Neural cell (in vitro differentiated cells): Measurements from ENCODE around the gene CELA3B. TPM values are rescaled to one million over a fixed set of nuclear protein-coding genes. Genes with fewer than 3 reads are reported as not detected.
"Not testable (repeated sequence)": the region's sequence is repeated elsewhere in the genome, so short reads cannot be mapped to it uniquely, and the experiment has no call there.

ENCODE experiments used
- H2AFZ ChIP-seq: fragments of 200-600, 300-800 bp; sonication (generic), shearing (Covaris generic); 2 replicates; pipeline ENCODE4 v1.6.0; 2014; ENCODE audit warnings: low read depth, mild to moderate bottlenecking, antibody characterized with exemption, low read length, moderate library complexity
- H3F3A ChIP-seq: fragments of 200-600 bp; shearing (Covaris generic); 2 replicates; pipeline ENCODE4 v1.6.1; 2016; ENCODE audit warnings: mild to moderate bottlenecking, moderate library complexity, mixed read lengths, antibody characterized with exemption, low read length; ENCODE audit not compliant: insufficient read depth, poor library complexity, severe bottlenecking
- H3K27ac ChIP-seq: fragments of 200-600, 300-800 bp; sonication (generic), shearing (Covaris generic); 2 replicates; pipeline ENCODE4 v1.5.1; 2014; ENCODE audit warnings: mild to moderate bottlenecking, low read length, moderate library complexity
- H3K27me3 ChIP-seq: fragments of 300-800, 200-600 bp; sonication (generic), shearing (Covaris generic); 2 replicates; pipeline ENCODE4 v1.6.0; 2014; ENCODE audit warnings: mild to moderate bottlenecking, low read depth, low read length, moderate library complexity; ENCODE audit not compliant: insufficient read depth
- H3K36me3 ChIP-seq: fragments of 300-800, 200-600 bp; sonication (generic), shearing (Covaris generic); 2 replicates; pipeline ENCODE4 v1.5.1; 2014; ENCODE audit warnings: mild to moderate bottlenecking, antibody characterized with exemption, low read length, moderate library complexity; ENCODE audit not compliant: insufficient read depth
- H3K4me2 ChIP-seq: fragments of 300-800, 200-600 bp; sonication (generic), shearing (Covaris generic); 2 replicates; pipeline ENCODE4 v1.6.0; 2014; ENCODE audit warnings: mild to moderate bottlenecking, low read length
- H3K4me3 ChIP-seq: fragments of 300-800, 200-600 bp; sonication (generic), shearing (Covaris generic); 2 replicates; pipeline ENCODE4 v1.5.1; 2014; ENCODE audit warnings: mild to moderate bottlenecking, low read length, moderate library complexity
- H3K79me2 ChIP-seq: fragments of 200-600 bp; shearing (Covaris generic); replicated peaks from 2 replicates; pipeline ENCODE4 v1.6.0; 2014; ENCODE audit warnings: mild to moderate bottlenecking, low read length, moderate library complexity; ENCODE audit not compliant: insufficient read depth
- H3K9ac ChIP-seq: fragments of 300-800, 200-600 bp; sonication (generic), shearing (Covaris generic); 2 replicates; pipeline ENCODE4 v1.6.1; 2016; ENCODE audit warnings: mild to moderate bottlenecking, low read length, mixed read lengths
- H3K9me2 ChIP-seq: fragments of 200-600 bp; shearing (Covaris generic); 2 replicates; pipeline ENCODE4 v1.6.1; 2016; ENCODE audit warnings: mild to moderate bottlenecking, low read length, mixed read lengths; ENCODE audit not compliant: insufficient read depth
- H3K9me3 ChIP-seq: fragments of 200-600, 300-800 bp; sonication (generic), shearing (Covaris generic); 2 replicates; pipeline ENCODE4 v1.6.1; 2016; ENCODE audit warnings: mild to moderate bottlenecking, mixed run types, low read length, moderate library complexity, mixed read lengths
- H4K20me1 ChIP-seq: fragments of 200-600 bp; shearing (Covaris generic); 2 replicates; pipeline ENCODE4 v1.6.1; 2016; ENCODE audit warnings: mild to moderate bottlenecking, mixed run types; ENCODE audit not compliant: insufficient read depth
- EP300 ChIP-seq: fragments of 450-650 bp; conservative IDR thresholded peaks from 2 replicates; pipeline ENCODE4 v1.6.1; 2014; ENCODE audit warnings: antibody characterized with exemption, mild to moderate bottlenecking, moderate library complexity; ENCODE audit not compliant: poor library complexity, severe bottlenecking
- EZH2 ChIP-seq: fragments of 200-600, 300-800 bp; shearing (Covaris generic), sonication (generic); IDR thresholded peaks from 2 replicates; pipeline ENCODE4 v1.6.1; 2014; ENCODE audit warnings: antibody characterized with exemption, low read length, borderline replicate concordance, mild to moderate bottlenecking; ENCODE audit not compliant: insufficient read depth, poor library complexity, severe bottlenecking
- MXI1 ChIP-seq: fragments of 450-650 bp; conservative IDR thresholded peaks from 2 replicates; pipeline ENCODE4 v1.6.1; 2014; ENCODE audit warnings: antibody characterized with exemption, mild to moderate bottlenecking; ENCODE audit not compliant: poor library complexity, severe bottlenecking
- POLR2AphosphoS5 ChIP-seq: IDR thresholded peaks from 2 replicates; pipeline ENCODE4 v1.6.1; 2012
- RAD21 ChIP-seq: fragments of 450-650 bp; conservative IDR thresholded peaks from 2 replicates; pipeline ENCODE4 v1.6.1; 2014; ENCODE audit warnings: antibody characterized with exemption, mild to moderate bottlenecking, moderate library complexity
- SMC3 ChIP-seq: fragments of 450-650 bp; conservative IDR thresholded peaks from 2 replicates; pipeline ENCODE4 v1.6.1; 2014; ENCODE audit warnings: antibody characterized with exemption, mild to moderate bottlenecking, moderate library complexity; ENCODE audit not compliant: poor library complexity
- TAF1 ChIP-seq: IDR thresholded peaks from 2 replicates; pipeline ENCODE4 v1.6.1; 2012; ENCODE audit warnings: low read depth
- polyA plus RNA-seq: library from polyadenylated mRNA; depleted of rRNA; stranded (reverse); fragments of >200 nt; gene quantifications from 2 replicates; pipeline ENCODE4 v1.2.3, GENCODE V29; 2014
- TF ChIP-seq, protein P1 (sequence below): fragments of 450-650 bp; IDR thresholded peaks from 2 replicates; pipeline ENCODE4 v1.5.1; 2014; ENCODE audit warnings: antibody characterized with exemption, mild to moderate bottlenecking, moderate library complexity; ENCODE audit not compliant: poor library complexity, severe bottlenecking
- TF ChIP-seq, protein P2 (sequence below): IDR thresholded peaks from 2 replicates; pipeline ENCODE4 v1.6.1; 2012; ENCODE audit warnings: borderline replicate concordance

Gene CELA3B
- polyA plus RNA-seq, 1 donor from 2014 or later, result not detected

DNA sequence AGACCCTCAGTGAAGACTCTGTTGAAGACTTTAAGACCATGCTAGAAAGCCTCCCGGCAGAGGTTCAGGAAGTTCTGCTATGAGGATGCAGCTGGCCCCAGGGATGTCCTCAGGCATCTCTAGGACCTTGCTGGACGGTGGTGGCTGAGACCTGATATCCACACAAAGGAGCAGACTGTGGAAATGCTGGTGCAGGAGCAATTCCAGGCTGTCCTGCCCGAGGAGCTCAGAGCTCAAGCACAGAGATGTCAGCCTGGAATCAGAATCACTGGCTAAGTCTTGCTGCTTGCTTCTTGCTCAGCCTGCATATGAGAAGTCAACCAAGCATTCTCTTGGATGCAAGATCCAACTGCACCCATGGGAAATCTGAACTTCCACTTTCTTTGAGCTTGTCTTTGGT, 53.7 kb downstream of the CELA3B start:
- no peaks in the 10 kb centered on the region for H4K20me1 ChIP-seq
- H3K36me3 ChIP-seq, result no peaks in the 10 kb centered on the region
- H3K9me3 ChIP-seq, result no peaks in the 10 kb centered on the region
- TF ChIP-seq TAF1, result no peak
- no peak for TF ChIP-seq POLR2AphosphoS5
- no peak for TF ChIP-seq SMC3
- no peak for TF ChIP-seq EZH2
- TF ChIP-seq RAD21, result no peak
- TF ChIP-seq MXI1, result no peak
- no peak for TF ChIP-seq EP300
- TF ChIP-seq, protein P1, sequence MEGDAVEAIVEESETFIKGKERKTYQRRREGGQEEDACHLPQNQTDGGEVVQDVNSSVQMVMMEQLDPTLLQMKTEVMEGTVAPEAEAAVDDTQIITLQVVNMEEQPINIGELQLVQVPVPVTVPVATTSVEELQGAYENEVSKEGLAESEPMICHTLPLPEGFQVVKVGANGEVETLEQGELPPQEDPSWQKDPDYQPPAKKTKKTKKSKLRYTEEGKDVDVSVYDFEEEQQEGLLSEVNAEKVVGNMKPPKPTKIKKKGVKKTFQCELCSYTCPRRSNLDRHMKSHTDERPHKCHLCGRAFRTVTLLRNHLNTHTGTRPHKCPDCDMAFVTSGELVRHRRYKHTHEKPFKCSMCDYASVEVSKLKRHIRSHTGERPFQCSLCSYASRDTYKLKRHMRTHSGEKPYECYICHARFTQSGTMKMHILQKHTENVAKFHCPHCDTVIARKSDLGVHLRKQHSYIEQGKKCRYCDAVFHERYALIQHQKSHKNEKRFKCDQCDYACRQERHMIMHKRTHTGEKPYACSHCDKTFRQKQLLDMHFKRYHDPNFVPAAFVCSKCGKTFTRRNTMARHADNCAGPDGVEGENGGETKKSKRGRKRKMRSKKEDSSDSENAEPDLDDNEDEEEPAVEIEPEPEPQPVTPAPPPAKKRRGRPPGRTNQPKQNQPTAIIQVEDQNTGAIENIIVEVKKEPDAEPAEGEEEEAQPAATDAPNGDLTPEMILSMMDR, result no peak
- TF ChIP-seq, protein P2, sequence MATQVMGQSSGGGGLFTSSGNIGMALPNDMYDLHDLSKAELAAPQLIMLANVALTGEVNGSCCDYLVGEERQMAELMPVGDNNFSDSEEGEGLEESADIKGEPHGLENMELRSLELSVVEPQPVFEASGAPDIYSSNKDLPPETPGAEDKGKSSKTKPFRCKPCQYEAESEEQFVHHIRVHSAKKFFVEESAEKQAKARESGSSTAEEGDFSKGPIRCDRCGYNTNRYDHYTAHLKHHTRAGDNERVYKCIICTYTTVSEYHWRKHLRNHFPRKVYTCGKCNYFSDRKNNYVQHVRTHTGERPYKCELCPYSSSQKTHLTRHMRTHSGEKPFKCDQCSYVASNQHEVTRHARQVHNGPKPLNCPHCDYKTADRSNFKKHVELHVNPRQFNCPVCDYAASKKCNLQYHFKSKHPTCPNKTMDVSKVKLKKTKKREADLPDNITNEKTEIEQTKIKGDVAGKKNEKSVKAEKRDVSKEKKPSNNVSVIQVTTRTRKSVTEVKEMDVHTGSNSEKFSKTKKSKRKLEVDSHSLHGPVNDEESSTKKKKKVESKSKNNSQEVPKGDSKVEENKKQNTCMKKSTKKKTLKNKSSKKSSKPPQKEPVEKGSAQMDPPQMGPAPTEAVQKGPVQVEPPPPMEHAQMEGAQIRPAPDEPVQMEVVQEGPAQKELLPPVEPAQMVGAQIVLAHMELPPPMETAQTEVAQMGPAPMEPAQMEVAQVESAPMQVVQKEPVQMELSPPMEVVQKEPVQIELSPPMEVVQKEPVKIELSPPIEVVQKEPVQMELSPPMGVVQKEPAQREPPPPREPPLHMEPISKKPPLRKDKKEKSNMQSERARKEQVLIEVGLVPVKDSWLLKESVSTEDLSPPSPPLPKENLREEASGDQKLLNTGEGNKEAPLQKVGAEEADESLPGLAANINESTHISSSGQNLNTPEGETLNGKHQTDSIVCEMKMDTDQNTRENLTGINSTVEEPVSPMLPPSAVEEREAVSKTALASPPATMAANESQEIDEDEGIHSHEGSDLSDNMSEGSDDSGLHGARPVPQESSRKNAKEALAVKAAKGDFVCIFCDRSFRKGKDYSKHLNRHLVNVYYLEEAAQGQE, result no peak
- H3K27ac ChIP-seq, result no peak overlapping the region
- no peak overlapping the region for H2AFZ ChIP-seq
- no peaks in the 10 kb centered on the region for H3K9me2 ChIP-seq
- peaks cover 8% of the 10 kb centered on the region for H3K79me2 ChIP-seq
- no peak overlapping the region for H3K4me2 ChIP-seq
- no peak overlapping the region for H3K9ac ChIP-seq
- no peaks in the 10 kb centered on the region for H3F3A ChIP-seq
- no peaks in the 10 kb centered on the region for H3K27me3 ChIP-seq
- no peak overlapping the region for H3K4me3 ChIP-seq

DNA sequence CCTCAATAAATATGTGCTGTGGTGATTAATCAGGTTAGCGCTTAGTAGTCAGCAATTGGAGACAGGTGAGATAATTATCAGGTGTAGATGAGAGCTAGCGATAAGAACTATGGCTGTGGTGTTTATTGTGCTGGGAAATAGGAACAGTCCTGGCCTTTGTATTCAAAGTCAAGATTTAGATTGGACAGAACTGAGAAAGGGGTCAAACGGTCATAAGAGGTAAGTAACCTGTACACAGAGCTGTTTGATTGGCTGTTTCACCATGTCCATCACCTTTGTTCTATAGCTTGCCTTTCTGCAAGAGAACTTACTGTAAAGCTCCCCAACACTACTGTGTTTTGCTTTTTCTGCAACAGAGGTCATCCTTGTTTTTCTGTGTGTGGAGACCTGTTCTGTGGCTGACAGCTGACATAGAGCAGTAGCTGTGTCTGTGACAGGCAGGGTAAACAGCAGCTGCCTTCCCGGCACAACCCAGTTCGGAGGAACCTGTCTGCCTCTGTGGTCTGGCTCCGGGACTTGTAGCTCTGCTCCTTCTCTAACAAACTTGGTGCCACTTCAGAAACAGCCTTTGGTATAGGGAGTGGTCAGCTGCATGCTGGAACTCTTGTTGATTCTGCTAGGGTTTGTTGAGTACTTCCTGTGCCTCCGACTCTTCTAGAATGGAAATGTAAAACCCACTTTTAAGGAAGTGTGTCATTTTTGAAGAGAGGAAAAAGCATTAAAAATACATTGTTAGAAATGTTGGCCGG, 54.6 kb downstream of the CELA3B start:
- TF ChIP-seq MXI1 (no peak), POLR2AphosphoS5 (no peak), EP300 (no peak), TAF1 (no peak), SMC3 (no peak), EZH2 (no peak), RAD21 (no peak)
- TF ChIP-seq, protein P2, result no peak
- TF ChIP-seq, protein P1, result no peak
- Histone ChIP-seq H3K4me2 (no peak overlapping the region), H3K9ac (no peak overlapping the region), H3K4me3 (no peak overlapping the region), H3K27me3 (no peaks in the 10 kb centered on the region), H3K79me2 (peaks cover 1% of the 10 kb centered on the region), H3F3A (no peaks in the 10 kb centered on the region), H2AFZ (no peak overlapping the region), H3K9me2 (no peaks in the 10 kb centered on the region), H3K9me3 (no peaks in the 10 kb centered on the region), H4K20me1 (no peaks in the 10 kb centered on the region), H3K27ac (no peak overlapping the region), H3K36me3 (no peaks in the 10 kb centered on the region)

DNA sequence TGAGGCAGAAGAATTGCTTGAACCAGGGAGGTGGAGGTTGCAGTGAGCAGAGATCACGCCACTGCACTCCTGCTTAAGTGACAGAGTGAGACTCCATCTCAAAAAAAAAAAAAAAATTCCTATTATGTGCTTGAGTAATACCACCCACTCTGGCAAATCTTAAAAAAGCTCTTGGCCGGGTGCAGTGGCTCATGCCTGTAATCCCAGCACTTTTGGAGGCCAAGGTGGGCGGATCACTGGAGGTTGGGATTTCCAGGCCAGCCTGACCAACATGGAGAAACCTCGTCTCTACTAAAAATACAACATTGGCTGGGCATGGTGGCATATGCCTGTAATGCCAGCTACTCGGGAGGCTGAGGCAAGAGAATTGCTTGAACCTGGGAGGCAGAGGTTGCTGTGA, 58.0 kb downstream of the CELA3B start:
- H2AFZ ChIP-seq, H3K27me3 ChIP-seq, H3K9me3 ChIP-seq, H3K9ac ChIP-seq, H3K36me3 ChIP-seq, H3F3A ChIP-seq, H3K27ac ChIP-seq, H3K9me2 ChIP-seq, H3K4me2 ChIP-seq, H3K4me3 ChIP-seq, H3K79me2 ChIP-seq, H4K20me1 ChIP-seq: not testable (repeated sequence)
